Stimulated activated naive CD4-positive, alpha-beta T cell (primary cell): ENCODE results near the gene SRR.

Source experiments
- DNase-seq, 6 experiments: peaks; one replicate each; lab custom pipeline; 2025; lab: John Stamatoyannopoulos, UW

SRR gene

GRCh38 chr17:2371183-2372130, 67.7 kb downstream of the SRR start:
- no peak for DNase-seq

- no peak for DNase-seq
Observed at GRCh38 chr17:2372180-2372579, 68.4 kb downstream of the SRR start.

- no peak for DNase-seq
Observed at GRCh38 chr17:2372681-2373080, 68.9 kb downstream of the SRR start.

GRCh38 chr17:2373179-2373578, 69.4 kb downstream of the SRR start:
- no peak for DNase-seq
